NT2/D1 (cell line): ENCODE data around the gene OPTC.

Experiments
- DNase-seq: peaks from one replicate; pipeline ENCODE4 v3.0.0-alpha.2; 2011; ENCODE audit warnings: low read depth, low spot score
- H3K27me3 ChIP-seq: 2 replicates; pipeline ENCODE4 v1.6.0; 2011; ENCODE audit warnings: mild to moderate bottlenecking; ENCODE audit not compliant: insufficient read length, insufficient read depth
- H3K36me3 ChIP-seq: 2 replicates; pipeline ENCODE4 v1.6.1; 2011; ENCODE audit warnings: mild to moderate bottlenecking, low read length, mixed read lengths; ENCODE audit not compliant: insufficient read depth, insufficient read length
- H3K4me1 ChIP-seq: 2 replicates; pipeline ENCODE4 v1.5.1; 2011; ENCODE audit not compliant: insufficient read depth, insufficient read length
- H3K4me3 ChIP-seq: 2 replicates; pipeline ENCODE4 v1.5.1; 2011; ENCODE audit warnings: low read depth; ENCODE audit not compliant: insufficient read length
- H3K9ac ChIP-seq: 2 replicates; pipeline ENCODE4 v1.6.0; 2011; ENCODE audit warnings: low read depth; ENCODE audit not compliant: insufficient read length
- H3K9me3 ChIP-seq: 2 replicates; pipeline ENCODE4 v1.5.1; 2011; ENCODE audit warnings: mild to moderate bottlenecking, low read length; ENCODE audit not compliant: insufficient read depth
- SUZ12 ChIP-seq: IDR thresholded peaks from 2 replicates; pipeline ENCODE4 v1.6.1; 2011; ENCODE audit not compliant: insufficient read length, insufficient read depth; ENCODE audit errors: extremely low read depth
- YY1 ChIP-seq: IDR thresholded peaks from 2 replicates; pipeline ENCODE4 v1.6.1; 2011; ENCODE audit not compliant: insufficient read length, insufficient read depth
- ZNF274 ChIP-seq: IDR thresholded peaks from 2 replicates; pipeline ENCODE4 v1.6.1; 2011; ENCODE audit warnings: mild to moderate bottlenecking, low read depth, low read length

OPTC gene

GRCh38 chr1:203505526-203506204 lies 11.7 kb downstream of the OPTC start:
- TF ChIP-seq ZNF274 (no peak), YY1 (no peak), SUZ12 (no peak)
- Histone ChIP-seq H3K9me3 (no peaks in the 10 kb centered on the region), H3K4me1 (peaks cover 23% of the 10 kb centered on the region), H3K27me3 (peaks cover 5% of the 10 kb centered on the region), H3K36me3 (no peaks in the 10 kb centered on the region), H3K4me3 (no peak overlapping the region), H3K9ac (no peak overlapping the region)
- no peak for DNase-seq

GRCh38 chr1:203506858-203507626 lies 13.1 kb downstream of the OPTC start:
- DNase-seq, result no peak

GRCh38 chr1:203507759-203508158 lies 13.8 kb downstream of the OPTC start:
- Histone ChIP-seq H3K27me3 (peaks cover 5% of the 10 kb centered on the region), H3K9ac (no peak overlapping the region), H3K9me3 (no peaks in the 10 kb centered on the region), H3K4me3 (no peak overlapping the region), H3K36me3 (no peaks in the 10 kb centered on the region), H3K4me1 (peaks cover 33% of the 10 kb centered on the region)
- TF ChIP-seq ZNF274 (no peak), YY1 (no peak), SUZ12 (no peak)
- no peak for DNase-seq

More at GRCh38 chr1:203506858-203507626, 13.1 kb downstream of the OPTC start:
- H3K4me3 ChIP-seq, result no peak overlapping the region
- TF ChIP-seq YY1, result no peak
- H3K36me3 ChIP-seq, result no peaks in the 10 kb centered on the region
- peaks cover 5% of the 10 kb centered on the region for H3K27me3 ChIP-seq
- H3K4me1 ChIP-seq, result peaks cover 27% of the 10 kb centered on the region
- no peaks in the 10 kb centered on the region for H3K9me3 ChIP-seq
- H3K9ac ChIP-seq, result peak overlapping the region; percentile 27

GRCh38 chr1:203508463-203509073 lies 14.6 kb downstream of the OPTC start:
- no peaks in the 10 kb centered on the region for H3K9me3 ChIP-seq
- H3K4me1 ChIP-seq, result peaks cover 40% of the 10 kb centered on the region
- no peaks in the 10 kb centered on the region for H3K36me3 ChIP-seq
- no peak for TF ChIP-seq ZNF274
- no peak for TF ChIP-seq SUZ12
- TF ChIP-seq YY1, result no peak
- no peak for DNase-seq
- peaks cover 2% of the 10 kb centered on the region for H3K27me3 ChIP-seq
- H3K4me3 ChIP-seq, result no peak overlapping the region
- H3K9ac ChIP-seq, result no peak overlapping the region

GRCh38 chr1:203509135-203509534 lies 15.2 kb downstream of the OPTC start:
- H3K4me3 ChIP-seq, result no peak overlapping the region
- no peak overlapping the region for H3K9ac ChIP-seq
- H3K36me3 ChIP-seq, result no peaks in the 10 kb centered on the region
- no peak for TF ChIP-seq YY1
- no peak for TF ChIP-seq ZNF274
- TF ChIP-seq SUZ12, result no peak
- peaks cover 42% of the 10 kb centered on the region for H3K4me1 ChIP-seq
- H3K9me3 ChIP-seq, result no peaks in the 10 kb centered on the region
- no peaks in the 10 kb centered on the region for H3K27me3 ChIP-seq
- DNase-seq, result no peak

GRCh38 chr1:203511513-203511912 lies 17.6 kb downstream of the OPTC start:
- Histone ChIP-seq H3K36me3 (no peaks in the 10 kb centered on the region), H3K27me3 (peaks cover 18% of the 10 kb centered on the region), H3K4me1 (peaks cover 51% of the 10 kb centered on the region), H3K9me3 (no peaks in the 10 kb centered on the region), H3K9ac (no peak overlapping the region), H3K4me3 (no peak overlapping the region)
- no peak for DNase-seq
- TF ChIP-seq YY1, result no peak
- TF ChIP-seq SUZ12, result no peak
- no peak for TF ChIP-seq ZNF274

GRCh38 chr1:203511930-203512329 lies 18.0 kb downstream of the OPTC start:
- H3K27me3 ChIP-seq, result peaks cover 23% of the 10 kb centered on the region
- H3K9ac ChIP-seq, result no peak overlapping the region
- peaks cover 51% of the 10 kb centered on the region for H3K4me1 ChIP-seq
- DNase-seq, result no peak
- no peak overlapping the region for H3K4me3 ChIP-seq
- H3K9me3 ChIP-seq, result no peaks in the 10 kb centered on the region
- TF ChIP-seq YY1 (no peak), SUZ12 (no peak), ZNF274 (no peak)
- H3K36me3 ChIP-seq, result no peaks in the 10 kb centered on the region
